GM12872 (cell line): Measurements from ENCODE around the gene DHX9.

ENCODE experiments used
- TF ChIP-seq, protein P1 (sequence below): IDR thresholded peaks from 3 replicates; pipeline ENCODE4 v1.5.1; 2011; ENCODE audit warnings: low read depth, mild to moderate bottlenecking, low read length, moderate library complexity; ENCODE audit not compliant: insufficient read depth

DHX9 gene

DNA sequence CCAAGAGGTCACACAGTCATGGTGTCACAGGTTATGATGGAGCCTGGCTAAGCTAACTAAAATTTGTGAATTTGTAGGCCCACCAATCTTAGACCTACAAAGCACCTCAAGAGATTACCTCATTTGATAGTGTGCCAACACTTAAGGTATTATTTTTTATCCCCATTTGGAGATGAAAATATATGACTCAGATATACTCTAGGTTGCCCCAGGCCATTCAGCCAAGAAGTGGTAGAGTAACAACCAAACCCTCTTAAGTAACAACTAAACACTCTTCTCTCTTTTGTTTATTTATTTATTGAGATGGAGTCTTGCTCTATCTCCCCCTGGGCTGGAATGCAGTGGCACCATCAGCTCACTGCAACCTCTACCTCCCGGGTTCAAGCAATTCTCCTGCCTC is 35.3 kb upstream of the DHX9 start:
- TF ChIP-seq, protein P1, sequence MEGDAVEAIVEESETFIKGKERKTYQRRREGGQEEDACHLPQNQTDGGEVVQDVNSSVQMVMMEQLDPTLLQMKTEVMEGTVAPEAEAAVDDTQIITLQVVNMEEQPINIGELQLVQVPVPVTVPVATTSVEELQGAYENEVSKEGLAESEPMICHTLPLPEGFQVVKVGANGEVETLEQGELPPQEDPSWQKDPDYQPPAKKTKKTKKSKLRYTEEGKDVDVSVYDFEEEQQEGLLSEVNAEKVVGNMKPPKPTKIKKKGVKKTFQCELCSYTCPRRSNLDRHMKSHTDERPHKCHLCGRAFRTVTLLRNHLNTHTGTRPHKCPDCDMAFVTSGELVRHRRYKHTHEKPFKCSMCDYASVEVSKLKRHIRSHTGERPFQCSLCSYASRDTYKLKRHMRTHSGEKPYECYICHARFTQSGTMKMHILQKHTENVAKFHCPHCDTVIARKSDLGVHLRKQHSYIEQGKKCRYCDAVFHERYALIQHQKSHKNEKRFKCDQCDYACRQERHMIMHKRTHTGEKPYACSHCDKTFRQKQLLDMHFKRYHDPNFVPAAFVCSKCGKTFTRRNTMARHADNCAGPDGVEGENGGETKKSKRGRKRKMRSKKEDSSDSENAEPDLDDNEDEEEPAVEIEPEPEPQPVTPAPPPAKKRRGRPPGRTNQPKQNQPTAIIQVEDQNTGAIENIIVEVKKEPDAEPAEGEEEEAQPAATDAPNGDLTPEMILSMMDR, result no peak

DNA sequence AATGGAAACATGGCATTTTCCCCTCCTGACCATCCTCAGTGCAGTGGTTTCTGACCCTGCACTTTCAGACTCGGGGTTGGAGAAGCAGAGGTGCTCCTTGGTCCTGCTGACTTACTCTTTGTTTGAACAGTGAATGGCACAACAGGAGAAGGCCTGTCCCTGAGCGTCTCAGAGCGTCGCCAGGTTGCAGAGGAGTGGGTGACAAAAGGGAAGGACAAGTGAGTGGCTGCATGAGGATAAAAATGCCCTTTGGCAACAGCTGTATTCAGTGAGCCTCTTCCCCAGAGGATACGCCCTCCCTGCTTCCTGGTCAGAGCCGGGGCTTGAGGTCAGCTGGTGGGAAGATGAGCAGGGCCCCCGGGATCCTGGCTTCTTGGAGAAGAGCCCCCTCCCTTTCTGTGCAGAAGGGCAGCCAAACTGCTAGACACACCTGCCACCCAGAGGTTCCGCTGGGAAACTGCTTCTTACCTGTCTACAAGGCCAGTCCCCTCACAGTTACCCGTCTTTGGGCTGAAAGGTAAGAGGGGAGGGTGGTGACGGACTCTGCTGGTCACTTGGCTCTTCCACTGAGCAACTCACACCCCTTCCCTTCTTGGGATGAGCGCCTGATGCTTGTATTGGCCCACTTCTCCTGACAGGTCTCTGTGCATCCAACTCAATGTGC is 33.0 kb upstream of the DHX9 start:
- TF ChIP-seq, protein P1, result peak; percentile 32; the same call in 1 of the 3 replicates

DNA sequence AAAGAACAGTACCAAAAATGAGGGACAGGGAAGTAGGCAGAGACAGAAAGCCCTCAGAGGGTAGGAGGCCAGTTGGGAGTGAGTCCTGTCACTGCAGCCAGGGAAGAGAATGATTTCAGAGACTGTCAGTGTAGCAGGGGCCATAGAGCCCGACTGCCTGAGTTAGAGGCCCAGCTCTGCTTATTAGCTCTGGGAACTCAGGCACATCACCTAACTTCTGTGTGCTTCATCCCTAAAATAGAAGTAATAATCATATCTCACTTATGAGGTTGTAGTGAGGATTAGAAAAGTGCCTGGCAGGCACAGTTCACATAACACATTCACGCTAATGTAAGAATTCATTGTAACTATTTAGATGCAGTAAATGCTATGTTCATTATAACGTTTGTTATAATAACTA is 31.2 kb upstream of the DHX9 start:
- TF ChIP-seq, protein P1, result no peak

DNA sequence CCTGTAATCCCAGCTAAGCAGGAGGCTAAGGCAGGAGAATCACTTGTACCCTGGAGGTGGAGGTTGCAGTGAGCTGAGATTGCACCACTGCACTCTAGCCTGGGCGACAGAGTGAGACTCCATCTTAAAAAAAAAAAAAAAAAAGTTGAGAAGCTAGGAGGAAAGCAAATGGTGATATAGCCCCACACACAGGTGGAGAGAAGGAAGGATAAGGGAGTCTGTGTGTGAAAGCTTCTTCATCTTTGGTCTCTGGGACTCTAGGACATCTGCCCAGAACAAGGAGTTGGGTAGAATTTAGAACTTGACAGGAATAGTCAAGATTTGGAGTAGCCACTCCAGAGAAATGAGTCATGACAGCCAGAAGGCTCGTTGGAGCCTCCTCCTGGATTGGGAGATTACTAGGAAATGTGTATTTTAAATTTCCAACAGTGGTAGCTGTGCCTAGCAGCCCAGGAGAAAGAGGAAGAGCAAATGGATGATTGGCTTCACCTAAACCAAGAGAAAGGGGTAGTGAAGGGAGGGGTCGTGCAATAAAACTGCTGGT is 29.7 kb upstream of the DHX9 start:
- TF ChIP-seq, protein P1, result no peak

DNA sequence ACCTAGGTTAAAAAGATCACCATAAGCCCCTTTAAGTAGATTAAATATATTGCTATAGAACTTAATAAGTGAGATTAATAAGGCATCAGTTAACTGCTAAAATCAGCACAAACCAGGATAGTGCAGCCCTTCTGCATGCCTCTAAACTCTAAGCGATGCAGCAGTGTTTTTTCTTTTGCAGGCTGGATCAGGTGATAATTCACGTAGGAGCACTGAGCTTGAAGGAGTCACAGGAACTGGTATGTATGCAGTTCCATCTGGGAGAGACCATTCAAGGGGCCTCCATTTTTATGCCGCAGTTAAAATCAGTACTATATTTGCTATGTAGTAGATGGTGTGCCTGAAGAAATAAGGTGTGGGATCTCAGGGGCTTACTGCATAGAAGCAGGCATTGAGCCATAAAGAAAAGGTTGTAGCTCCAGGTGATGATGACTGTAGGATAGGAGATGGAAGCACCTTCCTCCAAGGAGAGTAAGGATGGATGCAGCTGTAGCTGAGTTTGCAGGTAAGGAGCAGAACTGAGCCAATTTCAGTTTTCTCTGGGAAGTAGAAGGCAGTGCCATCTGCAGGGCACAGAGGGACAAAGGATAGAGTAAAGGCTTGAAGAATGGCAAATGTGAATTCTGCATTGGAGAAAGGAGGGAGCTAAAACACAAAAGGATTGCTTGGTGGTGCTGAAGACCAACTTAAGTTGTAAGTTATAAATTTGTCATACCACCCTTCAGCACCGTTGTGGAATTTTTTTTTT is 27.0 kb upstream of the DHX9 start:
- TF ChIP-seq, protein P1, result 0 out of 3 replicates have a peak, but pooled peaks have one; percentile 5

DNA sequence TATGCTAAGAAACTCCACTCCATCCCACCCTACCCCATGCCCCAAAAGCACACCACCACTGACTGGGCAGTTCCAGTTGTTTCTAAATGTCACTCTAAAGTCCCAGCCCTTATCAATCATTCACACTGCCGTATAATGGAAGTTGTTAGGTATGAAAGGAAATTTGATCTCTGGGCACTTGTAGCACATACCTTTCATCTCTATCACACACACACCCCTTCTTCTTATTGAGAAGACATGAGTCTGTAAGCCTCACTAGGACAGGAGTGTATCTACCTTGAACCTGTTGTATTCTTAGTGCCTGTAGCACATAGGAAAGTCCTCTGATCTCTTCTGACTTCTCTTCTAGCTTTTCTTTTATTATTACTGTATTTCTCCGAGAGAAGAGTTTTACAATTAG is 22.3 kb upstream of the DHX9 start:
- TF ChIP-seq, protein P1, result no peak

DNA sequence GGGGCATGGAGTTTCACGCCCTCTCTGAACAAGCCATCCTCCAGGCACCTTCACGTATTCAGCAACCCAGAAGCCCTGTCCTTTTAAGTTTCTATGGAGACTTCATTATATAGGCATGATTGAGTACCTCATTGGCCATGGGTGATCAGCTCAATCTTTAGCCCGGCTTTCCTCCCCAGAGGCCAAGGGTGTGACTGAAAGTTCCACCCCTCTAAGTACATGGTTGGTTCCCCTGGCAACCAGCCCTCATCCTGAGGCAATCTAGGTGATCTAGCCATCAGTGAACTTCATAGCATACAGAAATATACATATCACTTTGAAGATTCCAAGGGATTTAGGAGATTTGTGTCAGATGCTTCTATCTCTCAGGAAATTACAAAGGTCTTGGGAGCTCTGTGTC is 21.3 kb upstream of the DHX9 start:
- TF ChIP-seq, protein P1, result no peak
